NCI-H1694 treated with DMSO at 0.1 percent for 48 hours (cell line): ENCODE measurements around the gene SSBP1.
"Not testable (repeated sequence)": the region's sequence is repeated elsewhere in the genome, so short reads cannot be mapped to it uniquely, and the experiment has no call there.

Experiments used
- DNase-seq: peaks from one replicate; lab custom pipeline; 2025; lab: John Stamatoyannopoulos, UW

The SSBP1 gene

DNA sequence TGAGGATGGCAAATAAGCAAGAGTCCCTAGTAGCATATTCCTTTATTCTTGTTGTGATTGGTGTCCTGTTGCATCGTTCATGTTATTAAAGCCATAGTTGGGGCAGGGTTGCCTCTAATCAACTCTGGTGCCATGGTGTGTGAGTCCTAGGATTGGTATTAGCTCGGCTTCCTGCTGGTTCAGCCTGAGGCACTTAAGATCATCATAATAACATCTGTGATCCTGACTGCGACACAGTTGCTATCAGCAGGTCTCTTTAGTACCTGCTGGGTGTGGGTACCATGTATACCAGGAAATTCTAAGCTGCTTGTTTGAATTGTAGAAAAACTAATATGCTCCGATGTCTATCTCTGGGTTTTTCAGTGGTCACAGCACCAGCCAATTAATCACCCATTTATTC lies 28.4 kb upstream of the SSBP1 start:
- DNase-seq: no peak

DNA sequence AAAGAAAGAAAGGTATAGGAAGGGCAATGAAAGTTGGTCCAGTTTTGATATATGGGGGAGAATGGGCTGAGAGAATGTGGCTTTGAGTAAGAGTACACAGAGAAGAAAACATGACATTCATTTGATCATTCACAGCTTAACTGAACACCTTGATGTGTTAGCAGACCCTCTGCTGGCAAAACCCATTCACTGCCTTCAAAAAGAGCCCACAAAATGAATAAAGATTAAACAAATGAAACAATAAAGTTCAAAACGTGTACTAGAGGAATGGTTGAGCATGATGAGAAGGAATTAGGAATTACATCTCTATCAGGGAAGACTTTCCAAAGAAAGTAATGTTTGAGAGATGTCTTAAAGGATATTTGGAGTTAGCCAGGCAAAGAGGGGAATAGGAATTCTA lies 27.9 kb upstream of the SSBP1 start:
- DNase-seq: no peak

DNA sequence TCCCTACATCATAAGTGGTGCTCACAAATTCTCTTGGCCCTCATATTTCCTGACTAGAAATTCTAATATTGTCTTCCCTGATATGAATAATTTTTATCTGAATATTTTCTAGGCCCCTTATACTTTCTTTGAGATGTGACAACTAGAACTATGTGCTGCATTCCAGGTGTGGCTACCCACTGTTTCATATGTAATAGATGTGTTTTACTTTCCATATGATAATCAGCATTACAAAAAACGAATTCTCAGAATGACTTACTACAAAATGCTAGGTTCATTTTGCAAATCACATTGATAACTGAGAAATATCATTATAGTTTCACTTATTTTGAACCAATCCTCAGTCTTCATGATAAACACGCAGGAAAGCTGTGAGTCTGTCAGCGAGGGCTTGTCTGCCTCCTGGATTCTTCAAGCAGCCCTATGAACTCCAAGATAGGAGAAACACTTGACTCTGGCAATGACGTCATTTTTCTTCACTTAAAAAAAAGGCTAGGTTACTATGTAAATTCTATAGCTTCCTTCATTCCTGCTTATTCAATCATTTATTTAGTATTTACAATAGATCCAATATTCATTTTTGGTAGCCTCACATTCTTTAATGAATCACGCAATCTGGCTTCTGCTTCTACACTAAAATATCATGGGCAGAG lies 25.4 kb upstream of the SSBP1 start:
- no peak for DNase-seq

DNA sequence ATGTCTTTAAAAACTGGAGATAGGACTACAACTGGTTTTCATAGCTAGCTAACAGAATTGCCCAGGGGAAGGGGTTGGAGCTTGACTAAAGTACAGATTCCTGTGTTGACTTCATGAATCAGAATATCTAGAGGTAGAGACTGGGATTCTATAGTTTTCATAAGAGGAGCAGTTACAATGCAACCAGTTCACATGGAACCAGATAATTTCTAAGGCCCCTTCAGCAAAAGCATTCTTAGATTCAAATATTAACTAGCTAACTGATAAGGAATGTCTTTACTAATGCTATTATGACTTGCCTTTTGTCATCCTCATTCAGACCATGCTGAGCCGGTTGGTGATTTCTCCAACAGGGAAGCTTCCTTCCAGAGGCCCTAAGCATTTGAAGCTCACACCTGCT lies 24.3 kb upstream of the SSBP1 start:
- no peak for DNase-seq

DNA sequence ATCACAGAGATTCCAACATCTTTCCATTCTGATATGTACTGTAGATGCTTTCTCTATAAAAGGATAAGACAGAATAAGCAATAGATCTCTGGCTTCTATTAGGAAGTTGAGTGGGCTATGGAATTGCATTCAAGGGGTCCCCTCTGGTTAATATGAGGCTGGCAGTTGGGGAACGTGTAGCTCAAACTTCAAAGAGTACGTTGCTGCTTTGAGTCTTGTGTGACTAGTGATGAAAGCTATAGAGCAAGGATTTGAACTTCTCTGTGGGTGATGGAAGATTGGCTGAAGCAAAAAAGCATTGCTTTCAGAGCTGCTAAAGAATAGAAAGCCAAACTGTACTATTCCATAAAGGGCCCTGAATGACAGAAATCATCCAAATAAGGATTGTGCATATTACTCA lies 23.6 kb upstream of the SSBP1 start:
- DNase-seq: no peak

DNA sequence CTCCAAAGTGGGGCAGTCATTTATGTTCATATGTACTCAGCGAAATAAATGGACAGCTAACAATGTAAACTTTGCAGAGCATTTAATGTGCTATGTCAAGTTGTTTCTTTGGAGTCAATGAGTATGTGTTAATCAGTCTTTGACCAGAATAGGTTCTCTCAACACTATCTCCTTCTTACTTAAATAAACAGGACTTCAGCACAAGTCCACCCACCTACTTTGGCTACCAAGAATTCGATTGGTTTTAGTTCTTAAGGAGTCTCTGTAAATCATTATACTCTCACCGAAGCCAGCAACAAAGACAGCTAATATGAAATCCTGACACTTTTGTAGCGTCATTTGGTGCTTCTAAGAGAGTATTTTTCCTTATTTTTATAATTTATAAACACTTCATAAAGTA lies 23.1 kb upstream of the SSBP1 start:
- DNase-seq: no peak

DNA sequence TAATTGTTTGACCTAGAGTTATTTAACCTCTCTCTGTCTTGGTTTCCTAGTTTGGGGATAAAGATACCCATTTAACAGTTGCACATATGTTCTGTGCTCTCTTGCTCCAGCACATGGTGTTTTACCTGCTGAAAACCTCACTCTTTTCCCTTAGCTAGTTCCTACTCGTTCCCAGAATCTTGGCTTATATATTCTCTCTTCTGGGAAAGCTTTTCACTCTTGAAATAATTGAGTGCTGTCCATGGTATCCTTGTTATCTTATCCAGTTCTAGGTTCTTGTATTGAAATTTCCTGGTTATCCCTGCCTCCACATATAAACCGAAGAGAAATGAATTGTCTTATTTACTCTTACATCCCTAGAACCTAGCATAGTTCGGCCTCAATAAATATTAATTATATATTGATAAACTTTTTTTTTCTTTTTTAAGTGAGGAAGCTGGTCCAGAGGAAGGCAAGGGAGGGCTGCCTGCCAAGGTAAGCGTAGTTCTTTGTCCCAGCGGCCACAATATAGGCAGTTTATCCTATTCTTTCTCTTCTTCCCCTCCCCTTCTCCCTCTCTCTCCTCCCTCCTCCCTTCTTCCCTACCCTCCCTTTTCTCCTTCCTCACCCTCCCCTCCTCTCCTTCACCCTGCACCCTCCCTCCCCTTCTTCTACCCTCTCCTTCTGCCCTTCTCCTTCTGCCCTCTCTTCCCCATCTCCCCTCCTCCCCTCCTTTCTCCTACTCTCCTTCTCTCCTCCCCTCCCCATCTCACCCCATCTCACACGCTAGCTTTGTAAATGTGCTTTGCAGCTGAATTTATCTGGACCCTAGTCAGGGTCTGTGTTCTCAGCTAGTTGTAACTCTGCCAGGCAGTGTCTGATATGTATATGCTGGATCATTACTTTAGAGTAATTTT lies 22.1 kb upstream of the SSBP1 start:
- DNase-seq: no peak

DNA sequence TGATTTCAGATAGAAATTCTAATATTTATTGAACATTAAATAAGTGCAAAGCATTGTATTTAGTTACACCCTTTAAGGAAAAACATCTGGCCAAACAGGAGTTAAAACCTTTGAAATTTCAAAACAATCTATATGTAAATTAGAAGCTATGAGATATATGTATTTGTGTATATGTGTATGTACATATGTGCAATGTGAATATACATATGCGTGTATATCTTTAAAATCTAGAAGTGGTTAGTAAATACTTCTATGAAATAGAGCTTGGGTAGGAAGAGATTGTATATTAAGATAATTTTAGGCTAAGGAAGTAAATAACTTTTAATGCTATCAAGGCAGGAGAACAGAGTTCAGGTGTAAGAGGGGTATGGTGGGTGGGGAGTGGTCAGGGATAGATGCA lies 20.7 kb upstream of the SSBP1 start:
- no peak for DNase-seq

DNA sequence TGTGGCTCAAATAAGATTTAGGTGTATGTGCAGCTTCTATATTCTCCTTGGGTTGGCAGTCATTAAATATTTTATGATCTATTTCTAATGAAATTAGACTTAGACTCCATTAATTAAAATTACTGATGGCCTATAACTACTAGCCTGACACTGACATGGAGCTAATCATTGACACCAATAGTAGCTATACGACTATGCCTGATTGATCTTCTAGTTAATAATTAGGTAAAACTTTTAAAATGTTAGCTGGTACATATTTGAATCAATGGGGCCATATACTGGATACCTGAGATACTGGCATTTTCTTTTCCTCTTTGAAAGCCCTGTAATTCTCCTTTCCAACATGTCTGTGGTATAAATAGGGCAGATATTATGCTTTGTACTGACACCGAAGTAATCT lies 15.6 kb upstream of the SSBP1 start:
- no peak for DNase-seq

DNA sequence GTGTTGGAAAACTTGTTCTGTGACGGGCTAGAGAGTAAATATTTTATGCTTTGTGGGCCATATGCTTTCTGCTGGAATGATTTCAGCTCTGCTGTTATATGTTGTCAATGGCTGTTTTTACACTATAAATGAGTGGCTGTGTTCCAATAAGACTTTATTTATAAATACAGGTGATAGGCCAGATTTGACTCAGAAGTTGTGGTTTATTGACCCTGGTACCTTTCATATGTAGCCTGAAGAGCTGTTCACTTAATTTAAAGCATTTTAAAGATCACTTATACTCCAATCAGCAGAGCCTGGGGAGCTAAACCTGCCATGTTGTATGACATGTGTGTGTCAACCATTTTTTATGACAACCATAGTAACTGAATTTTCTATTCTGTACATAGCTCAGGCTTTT lies 9.1 kb upstream of the SSBP1 start:
- DNase-seq: no peak

DNA sequence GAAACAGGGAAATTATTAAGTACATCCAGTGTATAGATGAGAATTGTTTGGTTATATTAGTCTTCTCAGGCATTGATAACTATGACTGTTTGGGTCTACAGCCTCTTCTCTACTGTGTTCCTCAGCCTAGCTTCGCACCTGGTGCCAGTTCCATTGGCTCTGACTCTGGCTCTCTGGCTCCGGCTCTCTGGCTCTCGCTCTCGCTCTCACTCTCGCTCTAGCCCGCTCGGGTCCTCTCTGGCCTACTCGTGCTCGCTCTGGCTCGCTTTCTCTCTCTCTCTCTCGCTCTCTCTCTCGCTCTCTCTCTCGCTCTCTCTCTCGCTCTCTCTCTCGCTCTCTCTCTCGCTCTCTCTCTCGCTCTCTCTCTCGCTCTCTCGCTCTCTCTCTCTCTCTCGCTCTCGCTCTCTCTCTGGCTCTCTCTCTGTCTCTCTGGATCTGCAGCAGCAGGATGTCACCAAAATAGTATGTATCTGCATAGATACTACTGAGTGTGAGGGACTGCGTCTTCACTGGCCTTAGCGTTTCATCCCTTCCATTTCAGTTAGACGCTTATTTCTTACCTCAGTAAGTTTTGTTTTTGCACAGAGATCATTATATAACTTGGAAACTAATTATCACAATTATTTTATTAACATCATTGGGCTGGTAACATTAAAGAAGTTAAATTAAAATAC lies 6.5 kb upstream of the SSBP1 start:
- no peak for DNase-seq

DNA sequence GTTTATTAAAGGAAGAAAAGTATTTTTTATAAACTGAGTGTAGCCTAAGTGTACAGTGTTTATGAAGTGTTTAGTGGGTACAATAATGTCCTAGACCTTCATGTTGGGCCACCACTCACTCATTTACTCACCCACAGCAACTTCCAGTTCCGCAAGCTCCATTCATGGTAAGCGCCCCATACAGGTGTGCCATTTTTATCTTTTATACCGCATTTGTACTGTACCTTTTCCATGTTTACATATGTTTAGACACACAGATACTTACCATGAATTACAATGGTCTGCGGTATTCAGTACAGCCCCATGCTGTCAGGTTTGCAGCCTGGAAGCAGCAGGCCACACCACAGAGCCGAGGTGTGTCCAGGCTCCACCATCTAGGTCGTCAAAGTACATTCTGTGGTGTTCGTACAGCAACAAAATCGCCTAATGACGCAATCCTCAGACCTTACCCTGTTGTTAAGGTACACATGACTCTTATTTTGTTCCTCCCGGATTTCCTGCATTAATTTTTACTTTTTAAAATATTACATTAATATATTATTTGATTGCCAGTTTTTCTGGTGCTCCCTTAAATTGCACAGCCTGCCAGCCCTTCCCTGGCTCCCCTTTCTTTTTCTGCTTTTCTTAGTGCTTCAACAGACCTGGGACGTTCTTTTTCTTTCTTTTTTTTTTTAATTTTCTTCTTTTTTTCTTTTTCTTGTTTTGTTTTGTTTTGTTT lies 881 bp upstream of the SSBP1 start:
- DNase-seq: no peak

DNA sequence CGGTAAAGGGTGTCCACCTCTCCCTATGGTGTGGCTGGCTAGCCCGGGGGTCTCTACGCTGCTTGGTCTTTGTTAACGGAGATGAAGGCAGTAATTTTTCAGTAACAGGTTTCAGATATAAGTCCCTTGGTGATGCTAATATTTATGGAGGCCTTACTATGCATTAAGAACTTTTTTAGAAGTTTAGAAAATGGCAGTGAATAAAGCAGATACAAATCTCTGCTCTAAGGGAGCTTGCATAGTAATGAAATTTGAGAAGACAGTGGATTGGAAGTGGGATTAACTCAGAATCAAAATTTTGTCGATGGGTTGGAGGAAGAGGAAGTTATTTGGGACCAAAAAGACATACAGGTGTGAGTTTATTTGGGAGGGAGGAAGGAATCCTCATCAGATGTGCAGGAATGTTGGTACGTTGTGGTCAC lies 445 bp downstream of the SSBP1 start:
- DNase-seq: no peak

DNA sequence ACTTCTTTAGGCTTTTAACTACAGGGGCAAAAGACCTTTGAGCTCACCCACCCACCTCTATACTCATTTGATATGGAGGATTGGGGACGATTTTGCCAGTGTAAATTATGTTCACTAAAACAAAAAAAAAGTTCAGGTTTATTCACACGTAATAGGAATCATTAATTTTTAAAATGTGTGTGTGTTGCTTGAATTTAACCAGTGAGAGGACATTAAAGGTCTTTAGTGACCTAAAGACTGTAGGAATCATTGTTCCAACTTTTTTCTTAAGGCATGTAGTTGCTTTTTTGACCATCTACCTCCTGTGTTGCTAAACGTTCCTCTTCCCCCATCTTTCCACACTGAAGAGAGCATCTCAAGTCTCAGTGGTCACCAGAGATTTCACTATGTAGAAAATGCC lies 1.1 kb downstream of the SSBP1 start:
- no peak for DNase-seq

DNA sequence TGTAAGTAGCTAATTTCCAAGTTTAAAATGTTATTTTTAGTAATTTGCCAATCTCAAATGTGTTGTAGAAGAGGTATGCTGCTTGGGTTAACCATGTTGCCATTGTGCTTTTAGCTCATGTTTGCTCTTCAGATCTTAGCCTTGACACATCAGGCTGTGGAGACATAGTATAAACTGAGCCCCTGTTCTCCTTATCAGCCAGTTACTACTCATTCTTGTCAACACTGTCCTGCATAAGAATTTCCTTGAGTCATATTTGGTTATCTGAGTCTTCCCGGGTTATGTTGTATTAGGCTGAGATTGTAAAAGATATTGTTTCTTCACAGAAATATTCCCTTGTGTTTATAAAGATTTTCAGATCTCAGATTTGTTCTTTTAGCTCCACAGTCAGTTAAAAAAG lies 4.1 kb downstream of the SSBP1 start:
- DNase-seq: no peak

DNA sequence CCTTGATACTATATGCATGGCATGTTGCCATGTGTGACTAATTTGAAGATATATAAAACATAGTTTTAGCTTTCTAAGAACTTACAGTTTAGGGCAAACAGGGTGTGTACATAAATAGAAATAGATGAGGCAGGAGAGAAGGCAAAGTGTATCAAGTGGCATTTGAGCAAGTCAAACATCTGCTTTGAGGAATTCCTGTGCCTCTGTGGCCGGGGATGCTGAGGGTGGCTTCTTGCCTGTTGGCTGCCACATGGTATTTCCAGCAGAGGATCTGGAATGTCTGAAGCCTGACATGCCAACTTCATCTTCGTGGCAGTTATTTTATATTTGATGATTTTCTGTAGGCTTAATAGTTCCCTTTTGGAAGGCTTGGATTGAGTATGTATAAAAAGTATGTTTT lies 6.0 kb downstream of the SSBP1 start:
- DNase-seq: no peak

DNA sequence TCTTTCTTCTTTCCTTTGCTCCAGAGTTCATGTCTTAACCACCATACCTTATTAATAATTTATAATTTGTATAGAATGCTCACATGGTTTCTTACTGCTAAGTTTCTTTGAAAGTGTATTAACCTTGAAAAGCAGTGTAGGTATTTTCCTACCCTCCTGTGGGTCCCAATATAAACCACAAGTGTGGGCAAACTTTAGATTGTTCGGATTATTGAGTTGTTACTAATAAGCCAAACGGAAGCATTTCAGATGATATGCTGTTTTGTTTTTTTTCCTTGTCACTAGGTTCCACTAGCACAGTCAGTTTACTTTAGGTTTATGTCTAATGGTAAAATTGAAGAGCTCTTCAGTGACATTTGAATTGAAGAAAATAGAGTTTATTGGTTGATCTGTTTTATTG lies 10.2 kb downstream of the SSBP1 start:
- no peak for DNase-seq

DNA sequence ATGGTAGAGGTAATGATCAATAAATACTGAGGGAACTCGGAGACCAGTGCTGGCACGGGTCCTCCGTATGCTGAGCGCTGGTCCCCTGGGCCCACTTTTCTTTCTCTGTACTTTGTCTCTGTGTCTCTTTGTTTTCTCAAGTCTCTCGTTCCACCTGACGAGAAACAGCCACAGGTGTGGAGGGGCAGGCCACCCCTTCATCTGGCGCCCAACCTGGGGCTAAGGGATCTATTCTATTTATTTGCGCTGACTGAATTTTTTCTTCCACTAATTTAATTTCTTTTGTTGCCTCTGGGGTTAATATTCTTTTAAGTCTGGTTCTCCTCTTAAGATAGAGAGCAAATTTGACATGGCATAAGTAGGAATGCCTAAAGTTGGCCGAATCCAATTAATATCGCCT lies 13.7 kb downstream of the SSBP1 start:
- DNase-seq: not testable (repeated sequence)

DNA sequence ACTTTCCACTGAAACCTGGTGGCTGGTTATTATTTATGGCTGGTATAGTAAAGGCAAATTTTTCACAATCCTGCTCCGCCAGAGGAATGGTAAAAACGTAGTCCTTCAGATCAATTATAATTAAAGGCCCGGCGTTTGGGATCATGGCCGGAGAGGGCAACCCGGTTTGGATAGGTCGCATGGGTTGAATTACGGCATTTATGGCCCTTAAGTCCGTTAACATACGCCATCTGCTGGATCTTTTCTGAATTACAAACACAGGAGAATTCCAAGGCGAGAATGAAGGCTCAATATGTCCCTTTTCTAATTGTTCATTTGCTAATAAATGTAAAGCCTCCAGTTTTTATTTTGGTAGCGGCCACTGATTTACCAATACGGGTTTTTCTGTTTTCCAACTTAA lies 14.5 kb downstream of the SSBP1 start:
- DNase-seq: no peak

DNA sequence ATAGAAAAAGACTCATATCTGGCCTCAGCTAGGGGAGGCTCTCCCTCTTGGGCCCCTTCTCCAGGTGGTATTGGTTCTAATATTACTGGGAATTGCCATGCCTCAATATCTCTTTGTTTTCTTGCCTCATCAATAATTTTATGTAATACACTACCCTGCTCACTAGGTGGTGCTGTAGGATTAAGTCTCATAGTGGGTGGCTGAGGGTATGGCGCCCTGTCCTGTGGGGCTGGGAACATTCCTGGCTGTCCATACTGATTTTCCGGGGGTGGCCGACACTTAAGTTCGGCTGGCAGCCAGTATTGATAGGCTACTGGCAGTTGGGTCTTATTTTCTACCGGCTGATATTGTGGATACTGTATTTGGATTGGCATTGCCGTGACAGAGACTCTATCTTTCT lies 16.8 kb downstream of the SSBP1 start:
- DNase-seq: peak; percentile 23

DNA sequence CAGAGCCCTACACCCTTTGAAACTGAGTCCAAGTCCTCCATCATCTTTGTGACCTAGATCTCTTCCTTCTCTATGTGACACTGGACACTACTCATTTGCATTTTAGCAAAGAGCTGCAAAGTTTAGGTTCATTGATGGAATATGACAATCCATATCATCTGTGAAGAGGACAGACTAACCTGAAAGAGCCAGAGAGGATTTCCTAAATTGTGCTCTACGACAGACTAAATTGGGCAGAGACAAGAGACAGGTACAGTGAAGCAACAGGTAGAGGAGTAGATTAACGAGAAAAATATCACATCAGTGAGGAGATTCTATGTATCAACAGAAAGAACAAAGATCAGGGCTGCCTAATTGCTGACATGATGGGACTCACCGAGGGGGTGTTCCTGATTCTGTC lies 25.6 kb downstream of the SSBP1 start, which contains the start of gene TAS2R3:
Gene TAS2R3, plus strand, starts transcription at position 301 of the 400 bp plus-strand sequence. Its CDS starts 62 bp downstream, at position 363.
- DNase-seq: no peak

DNA sequence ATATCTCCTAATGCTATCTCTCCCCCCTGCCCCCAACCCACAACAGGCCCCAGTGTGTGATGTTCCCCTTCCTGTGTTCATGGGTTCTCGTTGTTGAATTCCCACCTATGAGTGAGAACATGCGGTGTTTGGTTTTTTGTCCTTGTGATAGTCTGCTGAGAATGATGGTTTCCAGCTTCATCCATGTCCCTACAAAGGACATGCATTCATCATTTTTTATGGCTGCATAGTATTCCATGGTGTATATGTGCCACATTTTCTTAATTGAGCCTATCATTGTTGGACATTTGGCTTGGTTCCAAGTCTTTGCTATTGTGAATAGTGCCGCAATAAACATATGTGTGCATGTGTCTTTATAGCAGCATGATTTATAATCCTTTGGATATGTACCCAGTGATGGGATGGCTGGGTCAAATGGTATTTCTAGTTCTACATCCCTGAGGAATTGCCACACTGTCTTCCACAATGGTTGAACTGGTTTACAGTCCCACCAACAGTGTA lies 32.0 kb downstream of the SSBP1 start:
- DNase-seq: not testable (repeated sequence)
